GM12872 (cell line): ENCODE results near the gene GFRAL.

Experiments
- CTCF ChIP-seq: IDR thresholded peaks from 3 replicates; pipeline ENCODE4 v1.5.1; 2011; ENCODE audit warnings: low read depth, mild to moderate bottlenecking, low read length, moderate library complexity; ENCODE audit not compliant: insufficient read depth

The GFRAL gene

GRCh38 chr6:55449225-55449624, 122.0 kb downstream of the GFRAL start:
- TF ChIP-seq CTCF: no peak

- no peak for TF ChIP-seq CTCF
Observed at GRCh38 chr6:55450005-55450404, 122.7 kb downstream of the GFRAL start.
